GM21619 (cell line): ENCODE measurements around the gene CCDC185.

Source experiments
- ATAC-seq: cut with Tn5 transposase; IDR thresholded peaks from one replicate; pipeline ENCODE4 v1.9.1; 2021; ENCODE audit not compliant: unreplicated experiment

CCDC185 gene

GRCh38 chr1:223393275-223394214 lies at the start of gene CCDC185:
Gene CCDC185 (plus strand): TSS chr1:223393415. CDS start chr1:223393476, 61 bp downstream.
- no peak for ATAC-seq

GRCh38 chr1:223343692-223344091 lies 49.5 kb upstream of the CCDC185 start:
- no peak for ATAC-seq

DNA sequence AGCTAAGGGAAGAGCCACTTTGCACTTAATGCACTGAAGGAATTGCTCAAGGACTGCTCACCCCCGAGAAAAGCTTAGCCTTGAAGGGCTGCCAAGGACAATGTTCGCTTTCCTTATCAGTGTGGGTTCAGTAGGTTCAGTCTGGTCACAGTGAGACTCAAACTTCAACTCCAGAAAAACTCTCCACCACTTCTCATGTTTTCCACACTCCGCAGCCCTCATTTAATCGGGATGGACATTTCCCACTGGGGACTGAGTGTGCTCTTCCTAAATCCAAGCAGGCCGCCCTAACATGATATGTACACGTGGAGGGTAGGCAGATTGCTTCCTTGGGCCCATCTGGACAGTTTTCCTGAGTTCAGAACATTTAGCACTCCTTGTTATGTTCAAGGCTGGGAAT lies 48.7 kb upstream of the CCDC185 start:
- no peak for ATAC-seq

DNA sequence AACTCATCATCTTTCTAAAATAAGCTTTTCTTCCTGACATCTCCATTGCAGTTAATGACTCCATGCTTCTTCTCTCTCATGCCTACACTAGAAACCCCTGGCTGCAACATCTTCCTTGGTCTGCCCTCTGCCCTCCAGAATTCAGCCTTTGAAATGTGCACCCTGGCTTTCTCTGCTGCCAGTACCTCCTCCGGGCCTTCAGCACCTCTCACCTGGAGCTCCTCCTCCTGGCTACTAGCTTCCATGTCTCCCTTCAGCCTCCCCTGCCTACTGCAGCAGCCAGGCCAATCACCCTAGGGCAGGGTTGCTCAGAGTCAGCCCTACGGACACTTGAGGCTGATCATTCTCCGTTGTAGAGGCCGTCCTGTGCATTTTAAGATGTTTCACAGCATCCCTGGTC lies 47.5 kb upstream of the CCDC185 start:
- ATAC-seq, result no peak

DNA sequence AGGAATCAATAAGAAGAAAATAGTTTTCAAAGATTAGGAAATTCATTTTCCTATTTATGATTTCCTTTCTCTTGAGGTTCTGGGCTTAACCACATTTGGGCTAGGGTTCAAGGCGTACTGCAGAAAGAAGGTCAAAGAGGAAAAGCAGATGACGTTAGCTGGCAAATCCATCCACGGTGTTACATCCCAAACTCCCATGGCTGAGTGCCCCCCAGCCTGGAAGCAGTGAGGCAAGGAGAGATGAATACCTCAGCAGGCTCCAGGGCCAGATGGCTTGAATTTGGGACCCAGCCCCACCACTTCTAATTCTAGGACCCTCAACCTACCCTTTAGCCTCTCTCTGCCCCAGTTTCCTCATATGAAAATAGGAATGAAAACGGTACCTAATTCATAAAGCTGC lies 46.9 kb upstream of the CCDC185 start:
- ATAC-seq, result no peak

DNA sequence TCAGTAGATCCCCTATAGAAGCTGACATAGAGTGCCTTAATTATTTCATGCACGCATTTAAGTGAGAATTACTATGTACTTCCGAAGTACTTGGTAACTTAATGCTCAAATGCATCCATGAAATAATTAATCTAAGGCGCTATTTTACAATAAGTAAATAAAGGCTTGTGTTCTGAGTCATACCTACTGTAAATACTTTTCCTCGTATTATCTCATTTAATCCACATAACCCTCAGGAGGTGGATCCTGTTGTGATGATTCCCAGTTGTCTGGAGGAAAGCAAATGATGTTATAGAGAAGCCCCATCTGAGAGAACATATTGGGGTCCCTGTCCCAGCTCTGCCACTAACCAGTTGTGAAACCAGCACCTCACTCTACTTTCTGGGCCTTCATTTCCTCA lies 45.6 kb upstream of the CCDC185 start:
- ATAC-seq, result no peak

GRCh38 chr1:223348439-223348838 lies 44.8 kb upstream of the CCDC185 start:
- ATAC-seq, result no peak

DNA sequence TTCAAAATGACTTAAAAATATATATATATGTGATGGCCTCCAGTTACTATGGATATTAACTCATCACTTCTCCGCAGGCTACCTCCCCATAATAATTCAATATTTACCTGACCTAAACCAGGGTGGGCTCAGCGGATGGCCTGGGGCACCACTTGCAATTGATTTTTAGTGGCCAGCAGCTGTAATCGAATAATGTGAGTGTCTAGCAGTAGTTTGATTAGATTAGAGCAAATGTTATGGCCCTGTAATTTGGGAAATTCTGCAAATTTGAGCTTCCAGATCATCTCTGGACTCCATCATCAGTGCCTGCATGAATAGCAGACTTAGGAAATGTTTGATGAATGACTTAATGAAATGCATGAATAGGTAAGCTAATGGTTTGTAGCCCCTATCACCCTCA lies 44.0 kb upstream of the CCDC185 start:
- ATAC-seq, result no peak

DNA sequence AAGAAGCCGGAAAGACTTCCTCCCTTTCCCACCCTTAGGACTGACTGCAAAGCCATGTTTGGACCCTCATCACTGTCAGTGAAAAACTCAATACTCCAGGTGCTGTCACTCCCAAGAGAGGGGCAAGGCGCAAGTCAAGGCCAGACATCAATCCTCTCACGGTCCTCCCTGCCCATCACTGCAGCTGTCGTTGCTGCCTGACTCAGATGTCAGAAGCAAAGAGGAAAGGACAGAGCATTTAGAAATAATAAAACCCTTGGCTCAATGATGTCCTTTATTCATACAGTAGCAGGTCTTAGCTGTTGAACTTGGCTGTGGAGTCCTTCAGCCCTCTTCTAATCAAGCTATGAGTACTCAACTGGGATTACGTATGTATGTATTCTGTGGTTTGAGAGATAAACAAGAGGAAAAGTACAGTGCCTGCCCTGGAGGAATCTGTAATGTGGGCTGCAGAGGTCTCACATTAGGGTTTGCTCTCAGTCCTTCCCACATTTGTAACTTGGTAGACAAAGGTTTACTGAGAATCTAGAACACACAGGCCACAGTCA lies 42.8 kb upstream of the CCDC185 start:
- no peak for ATAC-seq

GRCh38 chr1:223352944-223353343 lies 40.3 kb upstream of the CCDC185 start:
- no peak for ATAC-seq

DNA sequence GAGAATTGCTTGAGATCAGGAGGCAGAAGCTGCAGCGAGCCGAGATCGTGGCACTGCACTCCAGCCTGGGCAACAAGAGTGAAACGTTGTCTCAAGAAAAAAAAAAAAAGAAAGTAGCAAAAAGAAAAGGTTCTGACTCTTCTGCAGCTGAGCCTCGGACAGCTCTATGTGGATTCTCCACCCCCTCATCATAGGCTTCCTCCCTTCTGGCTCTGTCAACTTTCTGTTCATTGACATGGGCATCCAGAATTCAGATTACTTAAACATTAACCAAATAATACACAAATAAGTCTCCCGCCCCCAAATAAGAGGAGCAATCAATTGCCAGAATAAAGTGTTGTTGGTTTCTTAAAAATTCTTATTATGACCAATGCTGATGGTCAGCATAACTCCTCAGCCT lies 39.3 kb upstream of the CCDC185 start:
- ATAC-seq, result no peak

DNA sequence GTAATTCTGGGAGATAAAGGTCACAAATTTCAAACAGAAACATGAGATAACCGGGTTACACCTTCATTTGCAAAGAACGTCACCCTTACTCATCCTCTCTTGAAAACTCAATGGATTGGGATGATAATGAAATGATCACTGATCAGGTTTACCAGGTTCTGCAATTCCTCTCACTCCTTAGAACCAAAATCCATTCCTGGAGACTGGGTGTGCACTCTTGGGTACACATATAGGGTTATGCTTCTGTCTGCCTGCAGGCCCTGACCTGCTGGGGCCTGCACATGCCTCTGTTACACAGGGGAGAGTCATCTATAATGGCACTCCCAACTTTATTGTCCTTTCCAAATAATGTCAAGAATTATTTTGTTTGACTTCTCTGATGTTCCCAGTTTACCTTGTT lies 37.5 kb upstream of the CCDC185 start:
- no peak for ATAC-seq

DNA sequence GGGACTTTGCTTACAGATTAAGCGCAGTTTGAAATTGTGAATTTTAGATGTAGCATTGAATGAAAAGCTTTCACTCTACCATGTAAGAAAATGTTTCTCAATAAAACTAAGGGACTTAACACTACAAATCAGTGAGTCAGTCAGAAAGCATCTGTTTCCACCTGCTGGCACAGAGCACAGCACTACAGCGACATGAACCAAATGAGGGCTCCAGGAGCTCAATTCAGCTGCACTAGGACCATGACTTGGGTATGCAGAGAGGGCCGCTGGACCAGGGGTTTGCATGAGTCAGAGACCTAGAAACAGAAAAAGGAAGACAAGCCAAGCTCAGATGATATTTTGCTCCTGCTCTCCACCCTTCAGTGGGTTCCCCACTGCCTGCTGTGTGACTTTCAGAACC lies 34.4 kb upstream of the CCDC185 start:
- no peak for ATAC-seq

- no peak for ATAC-seq
Observed at GRCh38 chr1:223363057-223363855, 30.0 kb upstream of the CCDC185 start.

- no peak for ATAC-seq
Observed at GRCh38 chr1:223363856-223364684, 29.1 kb upstream of the CCDC185 start, which contains the start of gene SUSD4. Gene SUSD4 (minus strand): TSS chr1:223364176. CDS start chr1:223363425, 751 bp downstream.

- ATAC-seq, result no peak
Observed at GRCh38 chr1:223364685-223365382, 28.4 kb upstream of the CCDC185 start.

DNA sequence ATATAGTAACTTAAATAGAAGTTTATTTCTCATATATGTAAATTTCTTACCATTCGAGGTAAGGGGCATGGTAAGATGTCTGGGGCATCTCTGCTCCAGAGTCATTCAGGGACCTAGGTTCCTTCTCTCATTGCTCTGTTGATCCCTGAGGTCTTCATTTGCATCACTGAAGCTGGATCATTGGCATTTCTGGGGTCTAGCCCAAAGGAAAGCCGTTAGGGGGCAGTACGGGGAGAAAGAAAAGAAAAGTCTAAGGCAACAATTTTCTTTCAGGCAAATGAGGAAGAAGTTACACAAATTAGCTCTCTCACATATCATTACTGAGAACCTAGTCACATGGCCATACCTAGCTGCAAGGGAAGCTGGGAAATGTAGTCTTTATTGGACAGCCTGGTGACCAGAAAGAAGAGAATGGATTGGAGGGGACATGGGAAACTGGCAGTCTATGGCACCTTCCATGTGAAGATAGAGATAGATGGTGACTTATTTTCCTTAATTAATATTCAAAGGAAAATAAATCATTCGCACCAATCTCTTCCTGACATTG lies 19.1 kb upstream of the CCDC185 start:
- no peak for ATAC-seq

DNA sequence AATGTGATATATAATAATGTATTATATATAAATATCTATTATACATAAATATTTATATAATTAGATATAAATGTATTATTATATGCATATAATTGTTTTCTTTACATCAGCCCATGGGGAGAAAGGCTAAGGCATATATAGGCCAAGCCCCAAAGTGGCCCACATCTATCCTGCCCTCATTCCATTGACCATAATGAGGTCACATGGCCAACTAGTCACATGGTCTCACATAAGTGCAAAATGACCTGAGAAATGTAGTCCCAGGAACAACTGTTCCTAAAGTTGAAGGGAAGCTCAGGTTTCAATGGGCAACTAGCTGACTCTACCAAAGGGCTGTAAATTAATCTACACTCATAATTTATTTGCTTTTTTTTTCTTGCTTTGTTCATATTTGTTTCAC lies 14.5 kb upstream of the CCDC185 start:
- ATAC-seq, result no peak

DNA sequence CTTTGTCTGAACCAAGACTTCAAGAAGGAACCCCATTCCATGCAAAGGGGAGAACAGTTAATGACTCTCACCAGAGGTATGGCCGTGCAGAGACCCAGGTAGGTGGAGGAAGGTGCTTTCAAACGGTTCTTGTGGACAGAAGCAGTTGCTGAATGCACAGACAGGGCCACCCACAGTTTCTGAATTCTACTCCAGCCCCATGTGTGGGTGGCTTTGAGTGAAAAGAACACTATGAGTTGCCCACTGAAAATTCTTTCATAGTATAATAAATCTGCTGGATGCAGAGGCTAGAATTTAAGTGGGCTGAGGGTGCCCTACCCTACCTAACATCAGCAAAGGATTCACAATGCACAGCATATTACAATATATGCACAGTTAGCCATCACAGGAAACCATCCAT lies 7.2 kb upstream of the CCDC185 start:
- ATAC-seq, result no peak

GRCh38 chr1:223390618-223391017 lies 2.6 kb upstream of the CCDC185 start:
- ATAC-seq, result no peak
